ENCODE measurements around the gene PROK2. TPM values are rescaled to one million over a fixed set of nuclear protein-coding genes. Genes with fewer than 3 reads are reported as not detected.

The PROK2 gene, protein sequence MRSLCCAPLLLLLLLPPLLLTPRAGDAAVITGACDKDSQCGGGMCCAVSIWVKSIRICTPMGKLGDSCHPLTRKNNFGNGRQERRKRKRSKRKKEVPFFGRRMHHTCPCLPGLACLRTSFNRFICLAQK
- not detected in 2 replicates for total RNA-seq

DNA sequence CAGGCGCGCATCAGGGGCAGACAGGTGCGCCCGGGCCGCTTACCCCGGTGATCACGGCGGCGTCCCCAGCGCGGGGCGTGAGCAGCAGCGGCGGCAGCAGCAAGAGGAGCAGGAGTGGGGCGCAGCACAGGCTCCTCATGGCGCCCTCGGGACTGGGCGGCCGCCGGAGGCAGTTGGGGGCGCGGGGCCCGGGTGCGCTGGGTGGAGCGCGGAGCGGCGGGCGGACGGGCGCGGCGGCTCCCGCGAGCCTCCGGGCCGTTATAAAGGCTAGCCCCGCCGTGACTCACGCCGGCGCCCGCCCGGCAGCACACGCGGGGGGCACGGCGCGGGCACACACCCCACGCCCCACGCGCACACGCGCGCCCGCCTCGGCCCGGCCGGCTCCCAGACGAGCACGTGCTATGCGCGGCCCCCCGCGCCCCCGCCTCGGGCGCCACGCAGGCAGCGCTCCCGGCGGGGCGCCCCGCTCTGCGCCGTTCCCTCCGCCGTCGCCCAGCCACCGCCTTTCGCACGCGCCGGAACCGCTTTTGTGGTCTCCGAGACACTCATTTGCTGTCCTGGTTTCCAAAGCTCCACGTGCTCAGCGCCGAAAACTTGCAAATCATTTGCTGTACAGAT, at the start of gene PROK2:
TSS of gene PROK2 (minus strand) at position 235 of the 618 bp plus-strand sequence. CDS start at position 139, 96 bp downstream.

DNA sequence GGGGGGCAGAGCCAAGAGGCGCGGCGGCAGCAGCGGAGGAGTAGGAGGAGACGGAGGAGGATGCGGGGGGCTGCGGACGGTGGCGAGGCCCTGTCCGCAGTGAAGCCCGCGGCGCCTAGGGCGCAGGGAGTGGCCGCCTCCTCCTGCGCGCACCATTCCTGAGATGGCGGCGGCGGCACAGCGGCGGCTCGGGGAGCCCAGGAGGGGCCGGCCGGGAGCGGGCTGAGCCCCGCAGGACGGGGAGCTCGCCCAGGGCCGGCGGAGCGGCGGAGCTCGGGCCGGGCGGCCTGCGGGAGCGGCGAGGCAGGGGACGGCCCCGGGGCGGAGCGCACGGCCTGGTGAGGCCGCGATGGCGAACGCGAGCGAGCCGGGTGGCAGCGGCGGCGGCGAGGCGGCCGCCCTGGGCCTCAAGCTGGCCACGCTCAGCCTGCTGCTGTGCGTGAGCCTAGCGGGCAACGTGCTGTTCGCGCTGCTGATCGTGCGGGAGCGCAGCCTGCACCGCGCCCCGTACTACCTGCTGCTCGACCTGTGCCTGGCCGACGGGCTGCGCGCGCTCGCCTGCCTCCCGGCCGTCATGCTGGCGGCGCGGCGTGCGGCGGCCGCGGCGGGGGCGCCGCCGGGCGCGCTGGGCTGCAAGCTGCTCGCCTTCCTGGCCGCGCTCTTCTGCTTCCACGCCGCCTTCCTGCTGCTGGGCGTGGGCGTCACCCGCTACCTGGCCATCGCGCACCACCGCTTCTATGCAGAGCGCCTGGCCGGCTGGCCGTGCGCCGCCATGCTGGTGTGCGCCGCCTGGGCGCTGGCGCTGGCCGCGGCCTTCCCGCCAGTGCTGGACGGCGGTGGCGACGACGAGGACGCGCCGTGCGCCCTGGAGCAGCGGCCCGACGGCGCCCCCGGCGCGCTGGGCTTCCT, 31.0 kb downstream of the PROK2 start, which contains the start of gene GPR27:
TSS of gene GPR27 (plus strand) at position 155 of the 909 bp plus-strand sequence. CDS start at position 350, 195 bp downstream.

DNA sequence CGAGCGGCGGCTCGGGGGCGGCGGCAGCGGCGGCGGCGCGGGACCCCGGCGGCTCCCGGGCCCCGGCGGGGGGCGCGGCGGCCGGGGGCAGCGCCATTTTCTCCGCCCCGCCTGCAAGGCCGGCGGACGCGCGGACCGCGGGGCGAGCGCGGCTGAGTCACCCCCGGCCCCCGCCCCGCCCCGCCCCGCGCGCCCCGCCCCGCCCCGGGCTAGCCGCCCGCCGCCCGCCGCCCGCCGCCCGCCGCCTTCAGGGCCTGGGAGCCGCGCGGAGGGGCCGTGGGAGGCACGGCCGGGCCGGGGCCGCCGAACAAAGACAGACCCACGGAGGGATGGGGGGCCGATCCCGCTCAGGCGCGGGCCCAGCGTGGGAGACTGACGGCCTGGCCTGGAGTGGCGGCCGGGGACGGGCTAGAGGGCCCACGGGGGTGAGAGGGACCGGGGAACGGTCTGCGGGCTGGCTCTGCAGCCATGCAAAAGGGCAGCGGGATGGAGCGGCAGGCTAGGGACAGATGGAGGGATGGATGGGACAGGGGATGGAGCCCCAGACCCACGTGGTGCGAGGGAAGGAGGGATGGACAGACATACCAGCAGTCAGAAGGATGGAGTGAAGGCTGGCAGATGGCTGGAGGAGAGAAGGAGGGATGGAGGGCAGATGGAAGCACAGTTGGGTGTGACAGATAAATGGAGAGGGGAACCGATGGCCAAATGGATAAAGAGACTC, 59.5 kb downstream of the PROK2 start, which contains the start of gene EIF4E3:
TSS of gene EIF4E3 (minus strand) at position 132 of the 721 bp plus-strand sequence. CDS start at position 97, 35 bp downstream.

Small RNA genes lying within 50 kb of the gene (small RNA-seq; reads per million reads assigned to genes)
- gene RN7SL271P: not detected

Other genes with a start within 250 kb of the PROK2 start
- gene FOXP1, start 201.4 kb downstream of the PROK2 start, total RNA-seq: 85.8 and 101 TPM in 2 replicates
- gene EIF4E3, start 59.7 kb downstream of the PROK2 start, total RNA-seq: 3.9 and 5.7 TPM in 2 replicates
- gene GPR27, start 31.3 kb downstream of the PROK2 start, total RNA-seq: 0.07 TPM in 1 of 2 replicates, not detected in the other